WTC11 (cell line): ENCODE results near the gene RFC2. TPM values are rescaled to one million over a fixed set of nuclear protein-coding genes. Genes with fewer than 3 reads are reported as not detected.
A peak's percentile ranks its signal among the peaks of the same experiment; 100 is the strongest.
"Not testable (repeated sequence)": the region's sequence is repeated elsewhere in the genome, so short reads cannot be mapped to it uniquely, and the experiment has no call there.

Experiments used
- ATAC-seq: fragments of 200-7000 bp; cut with Tn5 transposase; 2 replicates; pipeline ENCODE4 v1.10.0; 2021; ENCODE audit warnings: mild to moderate bottlenecking, moderate library complexity
- CTCF ChIA-PET: fragments of 300-600 bp; sonication (Branson Sonifier 250); formaldehyde crosslinking; loops from one replicate; lab custom pipeline; 2021; ENCODE audit warnings: antibody characterized with exemption; lab: Charles Lee
- POLR2A ChIA-PET: fragments of 350-600 bp; sonication (Branson Sonifier 250); formaldehyde crosslinking; loops from one replicate; lab custom pipeline; 2021; ENCODE audit warnings: antibody characterized with exemption; lab: Charles Lee
- DNase-seq: peaks from one replicate; pipeline ENCODE4 v3.0.0; 2021; ENCODE audit warnings: low spot score
- H3K27ac Mint-ChIP-seq: 2 replicates; pipeline ENCODE4 v1.8.0; 2021; ENCODE audit warnings: mixed read lengths
- H3K27me3 Mint-ChIP-seq: 2 replicates; pipeline ENCODE4 v1.8.0; 2021; ENCODE audit warnings: low read depth, mild to moderate bottlenecking, moderate library complexity, mixed read lengths
- H3K36me3 Mint-ChIP-seq: 2 replicates; pipeline ENCODE4 v1.8.0; 2021; ENCODE audit warnings: mixed read lengths
- H3K4me1 Mint-ChIP-seq: 2 replicates; pipeline ENCODE4 v1.8.0; 2022; ENCODE audit warnings: mixed read lengths
- H3K4me3 Mint-ChIP-seq: 2 replicates; pipeline ENCODE4 v1.8.0; 2021; ENCODE audit warnings: mild to moderate bottlenecking, moderate library complexity, mixed read lengths
- H3K9me3 Mint-ChIP-seq: 2 replicates; pipeline ENCODE4 v1.8.0; 2021; ENCODE audit warnings: mixed read lengths
- ARID4B ChIP-seq: sonication (generic); formaldehyde crosslinking; IDR thresholded peaks from 2 replicates; pipeline ENCODE4 v1.8.0; 2023; ENCODE audit warnings: missing genetic modification reagents, mild to moderate bottlenecking, borderline replicate concordance
- ATF2 ChIP-seq: sonication (generic); formaldehyde crosslinking; IDR thresholded peaks from 2 replicates; pipeline ENCODE4 v1.8.1; 2022; ENCODE audit warnings: low read depth, missing genetic modification reagents, borderline replicate concordance
- E2F1 ChIP-seq: sonication (generic); formaldehyde crosslinking; IDR thresholded peaks from 2 replicates; pipeline ENCODE4 v1.8.0; 2022; ENCODE audit warnings: mild to moderate bottlenecking, missing genetic modification reagents
- E2F4 ChIP-seq: sonication (generic); formaldehyde crosslinking; IDR thresholded peaks from 2 replicates; pipeline ENCODE4 v1.8.1; 2022; ENCODE audit warnings: low read depth, mild to moderate bottlenecking, moderate library complexity, missing genetic modification reagents, borderline replicate concordance
- IRF1 ChIP-seq: sonication (generic); formaldehyde crosslinking; IDR thresholded peaks from 2 replicates; pipeline ENCODE4 v1.8.0; 2023; ENCODE audit warnings: missing genetic modification reagents
- NFYB ChIP-seq: sonication (generic); formaldehyde crosslinking; conservative IDR thresholded peaks from 2 replicates; pipeline ENCODE4 v1.8.0; 2022; ENCODE audit warnings: low read depth, missing genetic modification reagents
- OVOL2 ChIP-seq: fragments of 250-450 bp; sonication (Bioruptor Pico); IDR thresholded peaks from 2 replicates; pipeline ENCODE4 v1.9.0; 2021; ENCODE audit warnings: mild to moderate bottlenecking, borderline replicate concordance
- PRRX2 ChIP-seq: fragments of 250-450 bp; sonication (Bioruptor Pico); IDR thresholded peaks from 2 replicates; pipeline ENCODE4 v1.8.0; 2021; ENCODE audit warnings: mild to moderate bottlenecking
- ZMAT4 ChIP-seq: fragments of 250-450 bp; sonication (Bioruptor Pico); IDR thresholded peaks from 2 replicates; pipeline ENCODE4 v1.9.0; 2021; ENCODE audit warnings: mild to moderate bottlenecking
- ZNF512 ChIP-seq: sonication (generic); formaldehyde crosslinking; IDR thresholded peaks from 2 replicates; pipeline ENCODE4 v1.8.1; 2022; ENCODE audit warnings: missing genetic modification reagents, borderline replicate concordance
- total RNA-seq: library from RNA; stranded (reverse); gene quantifications from 3 replicates; pipeline ENCODE4 v1.2.3, GENCODE V29; 2021

Gene RFC2
- total RNA-seq, 1 experiment from 2014 or later = 80.7 TPM

- peak overlapping the region; percentile 79 for H3K27ac Mint-ChIP-seq
- TF ChIP-seq ZMAT4 (CRISPR knock-in tag) (no peak), ATF2 (no peak), E2F4 (CRISPR knock-in tag) (no peak), OVOL2 (no peak), IRF1 (CRISPR knock-in tag) (no peak), E2F1 (CRISPR knock-in tag) (no peak), ZNF512 (no peak), NFYB (CRISPR knock-in tag) (no peak), PRRX2 (CRISPR knock-in tag) (no peak), ARID4B (CRISPR knock-in tag) (no peak)
- DNase-seq (no peak), ATAC-seq (no peak)
- H3K9me3 Mint-ChIP-seq = no peaks in the 10 kb centered on the region
- ChIA-PET POLR2A (no interaction called here), CTCF (interaction anchor here (0.7 to 2.3 kb wide), 4 partner anchors 36 to 153 kb away, joined by 3 to 9 read pairs (median 6); partner anchors contain the start of gene CLIP2)
- peak overlapping the region; percentile 94 for H3K4me3 Mint-ChIP-seq
- no peaks in the 10 kb centered on the region for H3K27me3 Mint-ChIP-seq
- peaks cover 3% of the 10 kb centered on the region; the same call in 1 of the 2 replicates for H3K4me1 Mint-ChIP-seq
- peaks cover 36% of the 10 kb centered on the region for H3K36me3 Mint-ChIP-seq
These were observed 1.3 kb downstream of the RFC2 start for GRCh38 chr7:74252893-74253292.

- H3K27ac Mint-ChIP-seq, H3K27me3 Mint-ChIP-seq, H3K9me3 Mint-ChIP-seq, DNase-seq, H3K4me3 Mint-ChIP-seq, ATAC-seq, H3K4me1 Mint-ChIP-seq, POLR2A ChIA-PET: not testable (repeated sequence)
- peaks cover 53% of the 10 kb centered on the region for H3K36me3 Mint-ChIP-seq
- CTCF ChIA-PET = interaction anchor here (0.6 to 1.2 kb wide), 2 partner anchors 152 to 153 kb away, joined by 3 to 5 read pairs; no protein-coding TSS in a partner anchor
These were observed 5.1 kb downstream of the RFC2 start for GRCh38 chr7:74249058-74249457.
